ENCODE results near the gene RNF144B. TPM values are rescaled to one million over a fixed set of nuclear protein-coding genes. Genes with fewer than 3 reads are reported as not detected.

RNF144B gene
- total and polyA plus RNA-seq, 10 of the 15 experiments (the other 5 are each of a cell fraction or from before 2014, with no cell fraction given) = 0.03 to 0.18 (median 0.14) TPM

GRCh38 chr6:18431581-18431980 lies 44.4 kb downstream of the RNF144B start (continued):
- TF ChIP-seq IRF3 (IDR thresholded peaks at IDR 0.05) (no peak), ATF3 (IDR thresholded peaks at IDR 0.05; ENCODE audit: borderline replicate concordance, extremely low read depth, low read depth, low read length) (no peak)

- no peak for ATAC-seq
Measured at GRCh38 chr6:18432180-18432579, 45.0 kb downstream of the RNF144B start.

More at GRCh38 chr6:18432180-18432579, 45.0 kb downstream of the RNF144B start:
- no peaks in the 10 kb centered on the region for H3K79me2 ChIP-seq (ENCODE audit: control insufficient read depth, insufficient read depth, low read length)
- TF ChIP-seq HDGF (IDR thresholded peaks at IDR 0.05) = no peak
- no peak for TF ChIP-seq MYC (IDR thresholded peaks at IDR 0.05; ENCODE audit: insufficient read depth, insufficient read length, insufficient replicate concordance, low read length, severe bottlenecking)
- no peak for TF ChIP-seq CUX1 (IDR thresholded peaks at IDR 0.05; ENCODE audit: insufficient replicate concordance, low read depth, low read length)
- no peaks in the 10 kb centered on the region for H4K20me1 ChIP-seq (ENCODE audit: control insufficient read depth, insufficient read depth)
- no peak overlapping the region for H3K9ac ChIP-seq (ENCODE audit: control insufficient read depth, insufficient read depth, low read length)
- no TSS peak for BruUV-seq (replicated peaks)
- no peak overlapping the region for H3K27ac ChIP-seq (ENCODE audit: control insufficient read depth, insufficient read depth)
- FAIRE-seq = no peak
- H3K9me3 ChIP-seq (replicated peaks; ENCODE audit: control insufficient read depth, insufficient read depth, low read length) = no peaks in the 10 kb centered on the region
- ChIA-PET POLR2A (no interaction called here), SMC1A (ENCODE audit: uncharacterized antibody, unreplicated experiment) (no interaction called here), CTCF (no interaction called here), RAD21 (ENCODE audit: unreplicated experiment) (no interaction called here)
- in situ Hi-C loops (cut with MboI) = no loop called here
- H2AFZ ChIP-seq (ENCODE audit: control insufficient read depth, low read depth, low read length) = no peak overlapping the region
- no peak for DNase-seq (ENCODE audit: low read depth, low spot score)
- H3K27me3 ChIP-seq (replicated peaks in 1 of 2; ENCODE audit: control insufficient read depth in 2 of 2, insufficient read depth in 2 of 2, low read length in 1 of 2) = no peaks in the 10 kb centered on the region
- no peaks in the 10 kb centered on the region for H3K4me1 ChIP-seq (ENCODE audit: control insufficient read depth, insufficient read depth, low read length)
- no peak overlapping the region for H3K4me3 ChIP-seq
- no peaks in the 10 kb centered on the region for H3K36me3 ChIP-seq (ENCODE audit: control insufficient read depth in 2 of 2, insufficient read depth in 2 of 2, low read length in 1 of 2)
- no peak overlapping the region for H3K4me2 ChIP-seq (ENCODE audit: control insufficient read depth, insufficient read depth)
- WGBS (ENCODE audit: insufficient coverage, insufficient replicate concordance, low lambda C conversion rate, missing lambda C conversion rate) = 20% methylated on average over 3 of the region's 3 CpGs
- intact Hi-C loops (cut with micrococcal nuclease; ENCODE audit: unreplicated experiment) = no loop called here
